PC-9 (cell line): ENCODE data around the gene HDGFL3. TPM values are rescaled to one million over a fixed set of nuclear protein-coding genes. Genes with fewer than 3 reads are reported as not detected.

Source experiments
- BruUV-seq: library from RNA; stranded (reverse); fragments of 400-500 nt; replicated peaks from 2 replicates; lab custom pipeline; 2021; lab: Mats Ljungman, UMichigan
- CTCF ChIA-PET: fragments of 300-600 bp; sonication (Branson Sonifier 250); formaldehyde crosslinking; loops from one replicate; lab custom pipeline; 2022; ENCODE audit warnings: antibody characterized with exemption; lab: Charles Lee
- POLR2A ChIA-PET: fragments of 300-600 bp; sonication (Branson Sonifier 250); formaldehyde crosslinking; loops from one replicate; lab custom pipeline; 2022; ENCODE audit warnings: antibody characterized with exemption; ENCODE audit not compliant: unreplicated experiment; lab: Charles Lee
- DNase-seq, 2 experiments: peaks; one replicate each; pipeline versions ENCODE4 v3.0.0 to v3.0.0-alpha.2; 2015 to 2022; ENCODE audit warnings: mixed read lengths in 1 of 2
- H2AFZ ChIP-seq: fragments of 200-600 bp; sonication (generic); 2 replicates; pipeline ENCODE4 v1.8.1; 2017; ENCODE audit warnings: antibody characterized with exemption
- H3F3A ChIP-seq: fragments of 200-600 bp; sonication (generic); 2 replicates; pipeline ENCODE4 v1.8.1; 2017; ENCODE audit warnings: antibody characterized with exemption, mild to moderate bottlenecking, low read depth; ENCODE audit not compliant: insufficient read depth
- H3K27ac ChIP-seq: fragments of 200-600 bp; sonication (generic); 2 replicates; pipeline ENCODE4 v1.6.1; 2016; ENCODE audit warnings: mixed run types
- H3K27me3 ChIP-seq: fragments of 200-600 bp; sonication (generic); 2 replicates; pipeline ENCODE4 v1.6.1; 2016; ENCODE audit warnings: low read depth, mixed run types; ENCODE audit not compliant: insufficient read depth
- H3K36me3 ChIP-seq: fragments of 200-600 bp; sonication (generic); 2 replicates; pipeline ENCODE4 v1.6.1; 2016; ENCODE audit warnings: low read depth, mixed run types
- H3K4me1 ChIP-seq: fragments of 200-600 bp; sonication (generic); replicated peaks from 2 replicates; pipeline ENCODE4 v1.6.1; 2016; ENCODE audit warnings: mixed run types; ENCODE audit not compliant: insufficient read depth
- H3K4me2 ChIP-seq: fragments of 200-600 bp; sonication (generic); 2 replicates; pipeline ENCODE4 v1.6.1; 2017; ENCODE audit warnings: mixed run types
- H3K4me3 ChIP-seq: fragments of 200-600 bp; sonication (generic); 2 replicates; pipeline ENCODE4 v1.6.1; 2016; ENCODE audit warnings: mixed run types
- H3K79me2 ChIP-seq: fragments of 200-600 bp; sonication (generic); 2 replicates; pipeline ENCODE4 v1.6.1; 2017; ENCODE audit warnings: low read depth, mixed run types
- H3K9me2 ChIP-seq: fragments of 200-600 bp; sonication (generic); 2 replicates; pipeline ENCODE4 v1.8.1; 2017; ENCODE audit warnings: mild to moderate bottlenecking; ENCODE audit not compliant: insufficient read depth
- H3K9me3 ChIP-seq: fragments of 200-600 bp; sonication (generic); 2 replicates; pipeline ENCODE4 v1.8.1; 2016; ENCODE audit warnings: low read depth; ENCODE audit not compliant: insufficient read depth
- H4K20me1 ChIP-seq: fragments of 200-600 bp; sonication (generic); 2 replicates; pipeline ENCODE4 v1.8.1; 2017; ENCODE audit not compliant: insufficient read depth
- EZH2 ChIP-seq: fragments of 200-600 bp; sonication (generic); IDR thresholded peaks from 2 replicates; pipeline ENCODE4 v1.8.0; 2017; ENCODE audit warnings: antibody characterized with exemption, low read depth
- intact Hi-C: fragments of 100-400 bp; cut with micrococcal nuclease; formaldehyde crosslinking; loops from one replicate; pipeline ENCODE4 v1.10.0; 2022; ENCODE audit not compliant: unreplicated experiment
- total RNA-seq: library from RNA; stranded (reverse); gene quantifications from 2 replicates; pipeline ENCODE4 v1.2.3, GENCODE V29; 2021
- TF ChIP-seq, protein P1 (sequence below): fragments of 200-600 bp; sonication (generic); conservative IDR thresholded peaks from 2 replicates; pipeline ENCODE4 v1.6.1; 2017; ENCODE audit warnings: mixed run types, antibody characterized with exemption, mild to moderate bottlenecking, moderate library complexity

The HDGFL3 gene
- total RNA-seq, 1 experiment from 2014 or later: 10.1 TPM

DNA sequence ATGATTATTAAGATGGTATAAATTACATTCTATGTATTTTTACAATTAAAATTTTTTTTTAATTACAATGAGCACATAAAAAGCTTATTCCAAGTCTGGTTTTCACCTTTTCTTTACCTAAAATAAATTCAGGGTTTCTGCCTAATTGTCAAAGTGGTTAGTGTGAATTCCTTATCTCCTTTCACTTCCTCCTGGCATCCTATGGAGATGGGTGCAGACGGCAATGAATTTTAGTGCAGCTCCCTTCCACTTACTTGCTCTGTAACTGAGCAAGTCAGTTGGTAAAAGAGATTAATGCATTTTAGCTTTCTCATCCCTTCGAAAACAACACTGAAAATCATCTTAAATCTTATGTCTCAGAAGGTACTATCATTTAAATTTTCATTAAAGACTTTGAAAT is 13.1 kb downstream of the HDGFL3 start:
- H3K4me2 ChIP-seq: no peak overlapping the region
- intact Hi-C loops: no loop called here

DNA sequence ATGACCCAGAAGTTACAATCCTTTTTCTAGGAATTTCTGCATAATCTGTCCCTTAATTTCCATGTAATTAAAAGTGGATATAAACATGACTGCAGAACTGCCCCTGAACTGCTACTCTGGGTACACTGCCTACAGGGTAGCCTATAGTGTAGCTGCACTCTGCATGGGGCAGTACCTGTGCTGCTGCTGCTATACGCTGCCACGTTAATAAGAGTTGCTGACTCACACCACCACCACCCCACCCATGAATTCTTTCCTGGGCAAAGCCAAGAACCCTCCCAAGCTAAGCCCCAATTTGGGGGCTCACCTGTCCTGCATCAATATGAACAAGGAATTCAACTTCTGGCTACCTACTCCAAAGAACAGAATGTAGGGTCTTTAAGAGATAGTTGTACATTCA is 13.9 kb downstream of the HDGFL3 start:
- Histone ChIP-seq H3K4me1 (no peaks in the 10 kb centered on the region), H4K20me1 (no peaks in the 10 kb centered on the region), H3F3A (no peaks in the 10 kb centered on the region), H3K27ac (no peak overlapping the region), H3K27me3 (no peaks in the 10 kb centered on the region), H3K4me2 (no peak overlapping the region), H3K9me2 (no peaks in the 10 kb centered on the region), H3K36me3 (no peaks in the 10 kb centered on the region), H2AFZ (no peak overlapping the region), H3K9me3 (no peaks in the 10 kb centered on the region; the same call in 1 of the 2 replicates), H3K4me3 (no peak overlapping the region), H3K79me2 (no peaks in the 10 kb centered on the region)
- ChIA-PET POLR2A (no interaction called here), CTCF (no interaction called here)
- TF ChIP-seq EZH2: no peak
- TF ChIP-seq, protein P1, sequence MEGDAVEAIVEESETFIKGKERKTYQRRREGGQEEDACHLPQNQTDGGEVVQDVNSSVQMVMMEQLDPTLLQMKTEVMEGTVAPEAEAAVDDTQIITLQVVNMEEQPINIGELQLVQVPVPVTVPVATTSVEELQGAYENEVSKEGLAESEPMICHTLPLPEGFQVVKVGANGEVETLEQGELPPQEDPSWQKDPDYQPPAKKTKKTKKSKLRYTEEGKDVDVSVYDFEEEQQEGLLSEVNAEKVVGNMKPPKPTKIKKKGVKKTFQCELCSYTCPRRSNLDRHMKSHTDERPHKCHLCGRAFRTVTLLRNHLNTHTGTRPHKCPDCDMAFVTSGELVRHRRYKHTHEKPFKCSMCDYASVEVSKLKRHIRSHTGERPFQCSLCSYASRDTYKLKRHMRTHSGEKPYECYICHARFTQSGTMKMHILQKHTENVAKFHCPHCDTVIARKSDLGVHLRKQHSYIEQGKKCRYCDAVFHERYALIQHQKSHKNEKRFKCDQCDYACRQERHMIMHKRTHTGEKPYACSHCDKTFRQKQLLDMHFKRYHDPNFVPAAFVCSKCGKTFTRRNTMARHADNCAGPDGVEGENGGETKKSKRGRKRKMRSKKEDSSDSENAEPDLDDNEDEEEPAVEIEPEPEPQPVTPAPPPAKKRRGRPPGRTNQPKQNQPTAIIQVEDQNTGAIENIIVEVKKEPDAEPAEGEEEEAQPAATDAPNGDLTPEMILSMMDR: no peak
- intact Hi-C loops: no loop called here
- BruUV-seq: no TSS peak
- DNase-seq: no peak

More for the DNA sequence above, 13.1 kb downstream of the HDGFL3 start:
- Histone ChIP-seq H3K79me2 (no peaks in the 10 kb centered on the region), H4K20me1 (no peaks in the 10 kb centered on the region), H2AFZ (no peak overlapping the region), H3F3A (no peaks in the 10 kb centered on the region), H3K27ac (no peak overlapping the region), H3K9me2 (no peaks in the 10 kb centered on the region), H3K4me1 (no peaks in the 10 kb centered on the region), H3K36me3 (no peaks in the 10 kb centered on the region), H3K4me3 (no peak overlapping the region), H3K27me3 (no peaks in the 10 kb centered on the region), H3K9me3 (no peaks in the 10 kb centered on the region; the same call in 1 of the 2 replicates)
- no TSS peak for BruUV-seq
- TF ChIP-seq EZH2: no peak
- TF ChIP-seq, protein P1: no peak
- no peak for DNase-seq
- ChIA-PET CTCF (no interaction called here), POLR2A (no interaction called here)

DNA sequence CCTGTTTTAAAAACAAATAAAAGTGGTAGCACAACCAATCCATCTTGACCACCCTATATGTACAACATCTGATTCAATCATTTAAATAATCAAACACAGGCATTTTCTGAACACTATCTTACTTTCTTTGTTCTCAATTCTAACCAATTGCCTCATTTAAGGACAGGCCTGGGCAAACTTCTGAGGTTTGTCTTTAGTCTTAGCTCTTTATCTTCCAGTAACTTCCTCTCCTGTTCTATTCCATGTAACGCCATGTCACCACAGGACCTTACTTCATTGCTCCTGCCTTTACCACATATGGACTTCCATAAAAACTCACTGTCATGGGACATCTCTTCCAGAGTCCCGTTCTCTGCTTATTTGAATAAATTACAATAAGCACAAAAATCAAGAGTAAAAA is 14.9 kb downstream of the HDGFL3 start:
- CTCF ChIA-PET: no interaction called here
- H3F3A ChIP-seq: no peaks in the 10 kb centered on the region
- no peak overlapping the region for H3K27ac ChIP-seq
- intact Hi-C loops: no loop called here
- H3K9me3 ChIP-seq: no peaks in the 10 kb centered on the region; the same call in 1 of the 2 replicates
- no peak for TF ChIP-seq EZH2
- TF ChIP-seq, protein P1: no peak
- no peaks in the 10 kb centered on the region for H3K9me2 ChIP-seq
- no peak overlapping the region for H3K4me3 ChIP-seq
- H3K4me1 ChIP-seq: no peaks in the 10 kb centered on the region
- no peak overlapping the region for H3K4me2 ChIP-seq
- no peaks in the 10 kb centered on the region for H4K20me1 ChIP-seq
- no peak overlapping the region for H2AFZ ChIP-seq
- H3K36me3 ChIP-seq: no peaks in the 10 kb centered on the region
- no peaks in the 10 kb centered on the region for H3K27me3 ChIP-seq
- no TSS peak for BruUV-seq
- POLR2A ChIA-PET: no interaction called here
- no peaks in the 10 kb centered on the region for H3K79me2 ChIP-seq
- no peak for DNase-seq
